GM10248 (cell line): ENCODE measurements around the gene SULT1C2.

Experiments
- CTCF ChIA-PET: fragments of 300-600 bp; sonication (Branson Sonifier 250); formaldehyde crosslinking; extraction: SDS; loops from one replicate; lab custom pipeline; 2021; ENCODE audit warnings: antibody characterized with exemption; lab: Yijun Ruan, JAX
- POLR2A ChIA-PET: fragments of 350-650 bp; sonication (Branson Sonifier 250); formaldehyde crosslinking; extraction: SDS; loops from one replicate; lab custom pipeline; 2020; ENCODE audit warnings: antibody characterized with exemption; lab: Yijun Ruan, JAX
- DNase-seq: peaks from one replicate; pipeline ENCODE4 v3.0.0; 2012; ENCODE audit errors: extremely low spot score
- TF ChIP-seq, protein P1 (sequence below): IDR thresholded peaks from 2 replicates; pipeline ENCODE4 v1.5.1; 2012; ENCODE audit warnings: mild to moderate bottlenecking, low read depth; ENCODE audit errors: extremely low read depth, missing control alignments, control extremely low read depth

SULT1C2 gene

DNA sequence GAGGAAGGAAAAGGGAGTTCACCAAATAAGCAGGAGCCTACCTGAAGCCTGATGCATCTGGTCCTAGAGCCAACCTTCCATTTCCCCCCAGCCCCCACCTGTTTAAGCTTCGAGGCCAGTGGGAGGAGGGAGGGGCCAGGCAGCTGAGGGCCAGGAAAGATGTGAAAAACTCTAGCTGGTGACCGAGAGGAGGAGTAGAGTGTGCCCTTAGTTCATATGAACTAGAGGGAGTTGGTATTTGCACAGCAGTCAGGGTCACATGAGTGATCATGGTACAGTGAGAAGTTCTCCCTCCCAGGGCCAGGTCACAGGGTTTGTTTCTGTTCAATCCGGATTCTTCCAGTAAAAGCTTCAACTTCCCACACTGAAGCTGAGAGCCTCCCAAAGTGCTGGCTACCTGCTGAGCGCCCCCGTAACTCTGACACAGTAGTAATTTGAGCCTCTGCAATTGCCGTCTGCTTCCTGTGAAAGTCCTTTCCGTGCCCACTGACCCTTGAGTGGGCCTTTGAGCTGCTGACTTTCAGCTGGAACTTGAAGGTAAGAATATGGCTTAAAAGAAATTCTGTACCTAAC lies at the start of gene SULT1C2:
TSS of gene SULT1C2 (plus strand) at position 362 of the 573 bp plus-strand sequence. CDS start 4,773 bp downstream, outside the sequence.
- CTCF ChIA-PET = interaction anchor here (1.5 kb wide), 1 partner anchor 12 kb away, joined by 4 read pairs; no protein-coding TSS in a partner anchor
- TF ChIP-seq, protein P1, sequence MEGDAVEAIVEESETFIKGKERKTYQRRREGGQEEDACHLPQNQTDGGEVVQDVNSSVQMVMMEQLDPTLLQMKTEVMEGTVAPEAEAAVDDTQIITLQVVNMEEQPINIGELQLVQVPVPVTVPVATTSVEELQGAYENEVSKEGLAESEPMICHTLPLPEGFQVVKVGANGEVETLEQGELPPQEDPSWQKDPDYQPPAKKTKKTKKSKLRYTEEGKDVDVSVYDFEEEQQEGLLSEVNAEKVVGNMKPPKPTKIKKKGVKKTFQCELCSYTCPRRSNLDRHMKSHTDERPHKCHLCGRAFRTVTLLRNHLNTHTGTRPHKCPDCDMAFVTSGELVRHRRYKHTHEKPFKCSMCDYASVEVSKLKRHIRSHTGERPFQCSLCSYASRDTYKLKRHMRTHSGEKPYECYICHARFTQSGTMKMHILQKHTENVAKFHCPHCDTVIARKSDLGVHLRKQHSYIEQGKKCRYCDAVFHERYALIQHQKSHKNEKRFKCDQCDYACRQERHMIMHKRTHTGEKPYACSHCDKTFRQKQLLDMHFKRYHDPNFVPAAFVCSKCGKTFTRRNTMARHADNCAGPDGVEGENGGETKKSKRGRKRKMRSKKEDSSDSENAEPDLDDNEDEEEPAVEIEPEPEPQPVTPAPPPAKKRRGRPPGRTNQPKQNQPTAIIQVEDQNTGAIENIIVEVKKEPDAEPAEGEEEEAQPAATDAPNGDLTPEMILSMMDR = no peak
- no peak for DNase-seq
- POLR2A ChIA-PET = no interaction called here

DNA sequence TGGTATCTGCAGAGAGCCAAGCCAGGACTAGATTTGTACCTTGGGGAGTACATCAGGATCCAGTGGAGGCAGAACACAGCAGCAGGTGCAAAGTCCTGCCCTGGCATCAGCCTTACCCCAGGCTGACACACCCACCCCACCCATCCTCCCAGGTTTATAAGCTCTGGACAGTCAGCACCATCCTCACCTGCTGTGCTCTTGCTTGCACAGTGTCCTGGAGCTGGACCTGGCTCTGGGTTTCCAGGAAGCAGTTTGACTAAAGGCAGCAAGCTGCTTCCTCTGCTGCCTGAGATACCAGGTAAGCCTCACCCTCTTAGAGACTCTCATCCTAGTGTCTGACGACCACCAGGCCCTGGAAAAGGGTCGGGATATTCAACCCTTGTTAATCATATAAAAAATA lies 48.9 kb upstream of the SULT1C2 start, which contains the start of gene SULT1C3:
TSS of gene SULT1C3 (plus strand) at position 183 of the 400 bp plus-strand sequence. CDS start 7,227 bp downstream, outside the sequence.
- TF ChIP-seq, protein P1 = no peak
- CTCF ChIA-PET = no interaction called here
- POLR2A ChIA-PET = no interaction called here
- no peak for DNase-seq

DNA sequence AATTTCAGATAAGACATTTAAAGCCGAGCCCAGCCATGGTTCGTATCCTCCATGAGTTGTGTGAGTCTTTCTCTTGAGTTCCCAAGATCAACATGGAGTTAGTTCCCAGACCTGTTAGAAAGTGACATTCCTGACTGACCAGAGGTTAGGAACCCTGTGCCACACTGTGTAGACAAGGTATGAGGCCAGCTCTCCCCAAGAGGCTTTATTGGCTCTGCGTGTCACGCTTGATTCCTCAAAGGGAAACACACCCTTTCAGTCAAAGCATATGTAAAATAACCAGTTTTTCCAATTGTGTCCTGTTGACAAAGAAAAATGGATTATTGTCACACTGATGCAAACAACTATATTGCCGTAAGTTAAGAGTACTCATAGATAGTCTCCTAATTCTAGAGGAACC lies 47.7 kb upstream of the SULT1C2 start:
- CTCF ChIA-PET = no interaction called here
- POLR2A ChIA-PET = no interaction called here
- TF ChIP-seq, protein P1 = no peak
- no peak for DNase-seq

DNA sequence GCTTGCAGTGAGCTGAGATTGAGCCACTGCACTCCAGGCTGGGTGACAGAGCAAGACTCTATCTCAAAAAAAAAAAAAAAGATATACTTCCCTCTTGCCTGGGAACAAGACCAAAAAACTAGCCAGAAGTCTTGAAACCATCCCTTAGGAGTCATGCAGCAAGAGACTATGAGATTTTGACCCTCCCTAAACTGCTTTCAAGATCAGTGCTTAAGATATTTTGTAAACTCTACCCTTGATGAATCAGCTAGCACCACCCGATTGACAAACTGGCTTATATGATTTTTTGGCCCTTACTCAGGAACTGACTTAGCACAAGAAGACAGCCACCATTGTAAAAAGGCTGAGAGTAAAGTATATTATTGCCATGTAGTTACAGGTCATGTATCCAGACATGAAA lies 45.1 kb upstream of the SULT1C2 start:
- TF ChIP-seq, protein P1 = no peak
- ChIA-PET CTCF (interaction anchor here (1.1 kb wide), 1 partner anchor 10 kb away, joined by 5 read pairs; no protein-coding TSS in a partner anchor), POLR2A (no interaction called here)
- DNase-seq = no peak

DNA sequence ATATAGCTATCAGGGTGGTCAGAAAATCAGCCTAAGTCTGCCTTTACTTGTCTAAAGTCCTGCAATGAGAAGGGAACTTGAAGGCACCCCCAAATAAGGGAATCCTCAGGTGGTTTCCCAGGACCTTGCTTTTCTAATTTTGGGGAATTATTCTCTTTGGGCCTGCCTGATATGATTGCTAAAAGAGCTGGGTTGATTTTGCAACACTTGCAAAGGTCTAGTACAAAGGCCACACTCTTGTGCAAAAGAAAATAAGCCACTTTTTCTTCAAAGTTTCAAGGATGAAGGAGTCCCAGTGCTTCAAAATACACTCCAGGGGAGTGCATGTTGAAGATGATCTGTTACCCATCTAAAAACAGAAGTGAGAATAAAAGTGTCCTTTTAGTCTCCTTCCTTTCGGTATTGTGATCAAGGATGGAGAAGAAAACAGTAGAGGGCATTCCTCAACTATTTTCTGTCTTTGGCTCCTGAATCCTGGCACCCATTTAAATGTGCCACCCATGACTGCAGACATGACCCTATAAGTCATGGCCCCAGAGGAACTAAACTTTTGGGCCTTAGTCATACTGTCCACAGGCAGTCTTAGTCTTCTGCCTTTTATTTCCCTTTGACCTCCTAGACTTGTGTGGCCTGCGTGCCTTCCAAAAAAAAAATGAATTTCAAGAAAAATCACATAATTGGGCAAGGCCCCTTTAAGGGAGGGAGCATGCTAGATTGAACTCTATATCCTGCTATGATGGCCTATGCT lies 43.9 kb upstream of the SULT1C2 start:
- DNase-seq = no peak
- ChIA-PET POLR2A (no interaction called here), CTCF (no interaction called here)
- TF ChIP-seq, protein P1 = no peak

DNA sequence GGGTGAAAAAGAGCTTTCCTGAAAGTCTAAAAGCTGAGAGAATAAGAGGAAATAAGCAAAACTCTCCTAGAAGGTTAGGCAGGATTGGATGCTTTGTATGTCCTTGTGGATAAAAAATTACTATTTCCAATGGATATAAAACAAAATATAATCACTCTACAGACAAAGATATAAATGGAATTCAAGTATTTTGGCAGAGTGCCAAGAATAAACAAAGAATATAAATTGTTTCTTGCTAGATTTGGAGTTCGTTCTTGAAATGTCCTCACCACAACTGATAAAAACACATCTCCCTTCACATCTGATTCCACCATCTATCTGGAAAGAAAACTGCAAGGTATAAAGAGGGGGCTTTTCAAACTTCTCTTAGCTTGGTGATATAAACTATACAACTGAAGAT lies 35.6 kb upstream of the SULT1C2 start:
- ChIA-PET POLR2A (no interaction called here), CTCF (interaction anchor here (1.4 kb wide), 1 partner anchor 10 kb away, joined by 5 read pairs; no protein-coding TSS in a partner anchor)
- TF ChIP-seq, protein P1 = no peak
- DNase-seq = no peak
